ENCODE measurements around the gene NEGR1. TPM values are rescaled to one million over a fixed set of nuclear protein-coding genes. Genes with fewer than 3 reads are reported as not detected.

NEGR1 gene
- polyA plus RNA-seq, 1 donor from 2014 or later, result 47.4 TPM

DNA sequence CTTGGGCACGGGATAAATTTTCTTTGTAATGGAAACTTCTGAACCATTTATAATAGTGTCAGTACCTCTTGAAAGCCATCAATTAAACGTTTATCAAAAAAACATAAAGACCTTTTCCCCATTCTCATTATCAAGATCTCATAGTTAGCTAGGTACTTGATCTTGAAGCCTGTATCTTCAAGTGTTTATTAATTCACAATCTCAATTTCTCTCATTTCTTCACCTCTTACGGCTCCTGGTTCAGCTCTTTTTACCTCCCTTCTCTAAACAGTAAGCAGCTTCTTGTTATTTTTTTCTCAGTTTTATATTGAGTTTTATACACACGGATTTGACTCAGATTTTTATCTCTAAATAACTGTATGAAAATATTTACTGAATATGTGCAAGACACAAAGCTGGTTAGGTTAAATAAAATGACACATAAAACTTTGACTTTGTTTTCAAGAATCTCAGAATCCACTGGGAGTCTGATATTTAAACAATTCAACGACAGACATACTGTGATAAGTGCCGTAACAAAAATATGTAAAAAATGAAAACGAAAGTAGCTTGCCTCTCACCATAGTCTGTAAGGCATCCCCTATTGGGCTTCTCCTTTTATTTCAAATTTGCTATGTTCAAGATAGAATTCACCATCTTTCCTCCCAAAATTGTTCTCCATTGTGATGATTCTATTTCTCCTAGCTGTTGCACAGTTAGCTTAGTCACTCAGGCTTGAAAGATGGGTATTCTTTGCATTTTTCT is 789.9 kb downstream of the NEGR1 start:
- Histone ChIP-seq H4K20me1 (ENCODE audit: insufficient read depth) (no peaks in the 10 kb centered on the region), H3K36me3 (ENCODE audit: insufficient read depth, low read length) (no peaks in the 10 kb centered on the region), H3K4me3 (ENCODE audit: low read length) (no peak overlapping the region)

DNA sequence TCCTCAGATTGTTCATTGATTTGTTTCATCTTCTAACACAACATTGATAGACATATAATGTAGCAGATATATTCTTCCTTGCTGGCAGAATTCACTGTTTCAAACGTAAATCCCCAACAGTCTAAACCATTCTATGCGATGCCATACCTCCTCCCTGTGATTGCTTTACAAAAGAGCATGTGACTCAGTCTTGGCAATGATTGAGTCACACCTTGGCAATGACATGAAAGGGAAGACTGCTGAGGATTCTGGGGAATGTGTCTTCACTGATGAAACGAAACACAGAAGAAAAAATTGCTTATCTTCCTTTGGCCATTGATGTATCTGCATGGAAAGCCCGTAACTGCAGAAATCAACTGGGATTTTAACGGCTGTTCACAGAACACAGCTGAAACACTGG is 791.9 kb downstream of the NEGR1 start:
- Histone ChIP-seq H3K27ac (ENCODE audit: low read length) (no peak overlapping the region), H3K27me3 (ENCODE audit: insufficient read depth, low read depth, low read length) (no peaks in the 10 kb centered on the region), H3K79me2 (replicated peaks; ENCODE audit: insufficient read depth, low read length) (no peaks in the 10 kb centered on the region), H3F3A (ENCODE audit: insufficient read depth, low read length, poor library complexity, severe bottlenecking) (no peaks in the 10 kb centered on the region), H2AFZ (ENCODE audit: low read depth, low read length) (no peak overlapping the region), H3K36me3 (ENCODE audit: insufficient read depth, low read length) (no peaks in the 10 kb centered on the region), H3K4me3 (ENCODE audit: low read length) (no peak overlapping the region), H3K4me2 (ENCODE audit: low read length) (no peak overlapping the region), H3K9me3 (ENCODE audit: low read length) (no peaks in the 10 kb centered on the region), H4K20me1 (ENCODE audit: insufficient read depth) (no peaks in the 10 kb centered on the region), H3K9ac (ENCODE audit: low read length) (no peak overlapping the region), H3K9me2 (ENCODE audit: insufficient read depth, low read length) (no peaks in the 10 kb centered on the region)
- TF ChIP-seq CTCF (IDR thresholded peaks at IDR 0.05; ENCODE audit: poor library complexity, severe bottlenecking) (no peak), EP300 (conservative IDR thresholded peaks at IDR 0.05; ENCODE audit: poor library complexity, severe bottlenecking) (no peak), MXI1 (conservative IDR thresholded peaks at IDR 0.05; ENCODE audit: poor library complexity, severe bottlenecking) (no peak), RAD21 (conservative IDR thresholded peaks at IDR 0.05) (no peak), TAF1 (IDR thresholded peaks at IDR 0.05; ENCODE audit: low read depth) (no peak), POLR2AphosphoS5 (IDR thresholded peaks at IDR 0.05) (no peak), SMC3 (conservative IDR thresholded peaks at IDR 0.05; ENCODE audit: poor library complexity) (no peak)
- TF ChIP-seq, protein P1, sequence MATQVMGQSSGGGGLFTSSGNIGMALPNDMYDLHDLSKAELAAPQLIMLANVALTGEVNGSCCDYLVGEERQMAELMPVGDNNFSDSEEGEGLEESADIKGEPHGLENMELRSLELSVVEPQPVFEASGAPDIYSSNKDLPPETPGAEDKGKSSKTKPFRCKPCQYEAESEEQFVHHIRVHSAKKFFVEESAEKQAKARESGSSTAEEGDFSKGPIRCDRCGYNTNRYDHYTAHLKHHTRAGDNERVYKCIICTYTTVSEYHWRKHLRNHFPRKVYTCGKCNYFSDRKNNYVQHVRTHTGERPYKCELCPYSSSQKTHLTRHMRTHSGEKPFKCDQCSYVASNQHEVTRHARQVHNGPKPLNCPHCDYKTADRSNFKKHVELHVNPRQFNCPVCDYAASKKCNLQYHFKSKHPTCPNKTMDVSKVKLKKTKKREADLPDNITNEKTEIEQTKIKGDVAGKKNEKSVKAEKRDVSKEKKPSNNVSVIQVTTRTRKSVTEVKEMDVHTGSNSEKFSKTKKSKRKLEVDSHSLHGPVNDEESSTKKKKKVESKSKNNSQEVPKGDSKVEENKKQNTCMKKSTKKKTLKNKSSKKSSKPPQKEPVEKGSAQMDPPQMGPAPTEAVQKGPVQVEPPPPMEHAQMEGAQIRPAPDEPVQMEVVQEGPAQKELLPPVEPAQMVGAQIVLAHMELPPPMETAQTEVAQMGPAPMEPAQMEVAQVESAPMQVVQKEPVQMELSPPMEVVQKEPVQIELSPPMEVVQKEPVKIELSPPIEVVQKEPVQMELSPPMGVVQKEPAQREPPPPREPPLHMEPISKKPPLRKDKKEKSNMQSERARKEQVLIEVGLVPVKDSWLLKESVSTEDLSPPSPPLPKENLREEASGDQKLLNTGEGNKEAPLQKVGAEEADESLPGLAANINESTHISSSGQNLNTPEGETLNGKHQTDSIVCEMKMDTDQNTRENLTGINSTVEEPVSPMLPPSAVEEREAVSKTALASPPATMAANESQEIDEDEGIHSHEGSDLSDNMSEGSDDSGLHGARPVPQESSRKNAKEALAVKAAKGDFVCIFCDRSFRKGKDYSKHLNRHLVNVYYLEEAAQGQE (IDR thresholded peaks at IDR 0.05; ENCODE audit: borderline replicate concordance), result no peak

More for the DNA sequence above, 789.9 kb downstream of the NEGR1 start:
- Histone ChIP-seq H3K9me2 (ENCODE audit: insufficient read depth, low read length) (no peaks in the 10 kb centered on the region), H3K4me2 (ENCODE audit: low read length) (no peak overlapping the region), H3K27ac (ENCODE audit: low read length) (no peak overlapping the region), H3F3A (ENCODE audit: insufficient read depth, low read length, poor library complexity, severe bottlenecking) (no peaks in the 10 kb centered on the region), H2AFZ (ENCODE audit: low read depth, low read length) (no peak overlapping the region), H3K27me3 (ENCODE audit: insufficient read depth, low read depth, low read length) (no peaks in the 10 kb centered on the region), H3K79me2 (replicated peaks; ENCODE audit: insufficient read depth, low read length) (no peaks in the 10 kb centered on the region), H3K9ac (ENCODE audit: low read length) (no peak overlapping the region), H3K9me3 (ENCODE audit: low read length) (no peaks in the 10 kb centered on the region)
- TF ChIP-seq EP300 (conservative IDR thresholded peaks at IDR 0.05; ENCODE audit: poor library complexity, severe bottlenecking) (no peak), MXI1 (conservative IDR thresholded peaks at IDR 0.05; ENCODE audit: poor library complexity, severe bottlenecking) (no peak), EZH2 (IDR thresholded peaks at IDR 0.05; ENCODE audit: borderline replicate concordance, insufficient read depth, low read length, poor library complexity, severe bottlenecking) (no peak), POLR2AphosphoS5 (IDR thresholded peaks at IDR 0.05) (no peak), RAD21 (conservative IDR thresholded peaks at IDR 0.05) (no peak), TAF1 (IDR thresholded peaks at IDR 0.05; ENCODE audit: low read depth) (no peak), SMC3 (conservative IDR thresholded peaks at IDR 0.05; ENCODE audit: poor library complexity) (no peak), CTCF (IDR thresholded peaks at IDR 0.05; ENCODE audit: poor library complexity, severe bottlenecking) (no peak)
- TF ChIP-seq, protein P1 (IDR thresholded peaks at IDR 0.05; ENCODE audit: borderline replicate concordance), result no peak
